ENCODE data around the gene ARHGAP22. TPM values are rescaled to one million over a fixed set of nuclear protein-coding genes. Genes with fewer than 3 reads are reported as not detected.

Gene ARHGAP22
- total RNA-seq, 1 donor from 2014 or later, result 6.2 TPM

DNA sequence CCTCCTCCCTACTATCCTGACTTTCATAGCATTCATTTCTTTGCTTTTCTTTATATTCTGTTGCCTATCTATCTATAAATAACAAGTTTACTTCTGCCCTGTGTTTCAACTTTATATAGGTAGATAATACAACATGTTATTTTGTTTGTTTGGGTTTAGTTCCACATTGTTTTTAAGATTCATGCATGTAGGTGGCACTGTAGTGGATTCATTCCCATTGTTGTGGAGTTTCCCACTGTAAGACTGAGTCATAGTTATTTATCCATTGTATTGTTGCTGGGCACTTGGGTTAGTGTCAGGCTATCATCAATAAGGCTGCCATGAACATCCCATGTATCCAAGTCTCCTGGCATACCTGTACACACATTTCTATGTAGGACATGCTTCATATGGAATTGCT lies 127.7 kb downstream of the ARHGAP22 start:
- Mint-ChIP-seq H3K27me3 (ENCODE audit: low read depth, unreplicated experiment) (peaks cover 11% of the 10 kb centered on the region), H3K4me1 (ENCODE audit: low read depth, unreplicated experiment) (no peaks in the 10 kb centered on the region), H3K27ac (ENCODE audit: unreplicated experiment) (no peak overlapping the region), H3K4me3 (ENCODE audit: unreplicated experiment) (no peak overlapping the region), H3K36me3 (ENCODE audit: low read depth, unreplicated experiment) (no peaks in the 10 kb centered on the region), H3K9me3 (ENCODE audit: unreplicated experiment) (no peaks in the 10 kb centered on the region)
- Histone ChIP-seq H3K4me2 (ENCODE audit: low read length) (no peak overlapping the region), H3K36me3 (ENCODE audit: insufficient read depth, low read length) (no peaks in the 10 kb centered on the region), H3K79me2 (ENCODE audit: insufficient read depth, low read length) (peaks cover 10% of the 10 kb centered on the region), H3K9me3 (ENCODE audit: insufficient read depth, low read depth, low read length) (no peaks in the 10 kb centered on the region), H3K27ac (ENCODE audit: low read depth, low read length) (no peak overlapping the region), H4K20me1 (ENCODE audit: insufficient read depth, low read length) (peaks cover 24% of the 10 kb centered on the region), H3K9ac (ENCODE audit: low read length) (no peak overlapping the region), H3K4me3 (ENCODE audit: insufficient read depth, low read depth, low read length) (no peak overlapping the region), H3K27me3 (ENCODE audit: insufficient read depth, low read length) (no peaks in the 10 kb centered on the region), H3K4me1 (ENCODE audit: insufficient read depth, low read length) (no peaks in the 10 kb centered on the region), H2AFZ (ENCODE audit: low read depth, low read length) (no peak overlapping the region)
- no peak for FAIRE-seq
- TF ChIP-seq, protein P1, sequence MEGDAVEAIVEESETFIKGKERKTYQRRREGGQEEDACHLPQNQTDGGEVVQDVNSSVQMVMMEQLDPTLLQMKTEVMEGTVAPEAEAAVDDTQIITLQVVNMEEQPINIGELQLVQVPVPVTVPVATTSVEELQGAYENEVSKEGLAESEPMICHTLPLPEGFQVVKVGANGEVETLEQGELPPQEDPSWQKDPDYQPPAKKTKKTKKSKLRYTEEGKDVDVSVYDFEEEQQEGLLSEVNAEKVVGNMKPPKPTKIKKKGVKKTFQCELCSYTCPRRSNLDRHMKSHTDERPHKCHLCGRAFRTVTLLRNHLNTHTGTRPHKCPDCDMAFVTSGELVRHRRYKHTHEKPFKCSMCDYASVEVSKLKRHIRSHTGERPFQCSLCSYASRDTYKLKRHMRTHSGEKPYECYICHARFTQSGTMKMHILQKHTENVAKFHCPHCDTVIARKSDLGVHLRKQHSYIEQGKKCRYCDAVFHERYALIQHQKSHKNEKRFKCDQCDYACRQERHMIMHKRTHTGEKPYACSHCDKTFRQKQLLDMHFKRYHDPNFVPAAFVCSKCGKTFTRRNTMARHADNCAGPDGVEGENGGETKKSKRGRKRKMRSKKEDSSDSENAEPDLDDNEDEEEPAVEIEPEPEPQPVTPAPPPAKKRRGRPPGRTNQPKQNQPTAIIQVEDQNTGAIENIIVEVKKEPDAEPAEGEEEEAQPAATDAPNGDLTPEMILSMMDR (IDR thresholded peaks at IDR 0.05; ENCODE audit: insufficient read depth, low read depth, low read length), result no peak
- TF ChIP-seq EZH2 (IDR thresholded peaks at IDR 0.05; ENCODE audit: insufficient read depth, low read length), result no peak
- no peak for DNase-seq (ENCODE audit: low read depth)

DNA sequence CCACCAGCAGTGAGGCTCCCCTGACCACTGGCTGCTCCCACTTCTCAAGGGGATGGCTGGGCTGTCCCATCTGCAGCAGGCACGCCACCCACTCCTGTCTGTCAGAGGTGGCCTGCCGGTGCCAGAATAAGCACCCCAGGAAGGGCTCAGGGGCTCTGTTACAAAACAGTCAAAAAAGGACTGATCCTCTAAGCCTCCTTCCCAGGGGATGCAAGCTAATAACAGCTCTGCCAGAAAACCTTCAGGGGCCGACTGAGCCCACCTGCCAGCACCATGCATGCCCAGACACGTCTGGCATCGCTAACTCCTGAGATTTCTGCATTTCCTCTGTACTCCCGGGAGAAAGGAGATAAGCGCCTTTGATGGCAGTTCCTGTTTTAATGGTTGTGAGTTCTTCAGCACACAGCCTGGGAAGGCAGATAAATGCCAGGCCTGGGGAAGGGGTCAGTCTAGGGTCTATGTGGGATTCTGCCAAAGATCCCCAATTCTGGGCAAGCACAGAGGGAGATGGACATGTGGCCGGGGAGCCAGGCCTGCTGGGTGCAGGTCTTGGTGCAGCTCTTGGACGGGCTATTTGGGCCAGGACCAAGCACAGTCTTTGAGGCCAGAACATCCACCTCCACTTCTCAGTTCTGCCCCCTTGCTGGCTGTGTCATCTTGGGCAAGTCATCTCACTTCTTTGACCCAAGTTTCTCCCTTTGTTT lies 128.4 kb downstream of the ARHGAP22 start:
- peaks cover 11% of the 10 kb centered on the region for H3K27me3 Mint-ChIP-seq (ENCODE audit: low read depth, unreplicated experiment)
- H2AFZ ChIP-seq (ENCODE audit: low read depth, low read length), result no peak overlapping the region
- no peaks in the 10 kb centered on the region for H3K9me3 ChIP-seq (ENCODE audit: insufficient read depth, low read depth, low read length)
- H4K20me1 ChIP-seq (ENCODE audit: insufficient read depth, low read length), result peaks cover 29% of the 10 kb centered on the region
- no peak overlapping the region for H3K4me2 ChIP-seq (ENCODE audit: low read length)
- H3K4me1 Mint-ChIP-seq (ENCODE audit: low read depth, unreplicated experiment), result peaks cover 3% of the 10 kb centered on the region
- H3K9ac ChIP-seq (ENCODE audit: low read length), result no peak overlapping the region
- TF ChIP-seq, protein P1 (IDR thresholded peaks at IDR 0.05; ENCODE audit: insufficient read depth, low read depth, low read length), result no peak
- no peak for TF ChIP-seq EZH2 (IDR thresholded peaks at IDR 0.05; ENCODE audit: insufficient read depth, low read length)
- no peak overlapping the region for H3K27ac Mint-ChIP-seq (ENCODE audit: unreplicated experiment)
- peaks cover 12% of the 10 kb centered on the region for H3K79me2 ChIP-seq (ENCODE audit: insufficient read depth, low read length)
- H3K36me3 Mint-ChIP-seq (ENCODE audit: low read depth, unreplicated experiment), result no peaks in the 10 kb centered on the region
- H3K4me1 ChIP-seq (ENCODE audit: insufficient read depth, low read length), result peaks cover 2% of the 10 kb centered on the region
- no peak overlapping the region for H3K27ac ChIP-seq (ENCODE audit: low read depth, low read length)
- H3K4me3 ChIP-seq (ENCODE audit: insufficient read depth, low read depth, low read length), result no peak overlapping the region
- no peaks in the 10 kb centered on the region for H3K9me3 Mint-ChIP-seq (ENCODE audit: unreplicated experiment)
- no peaks in the 10 kb centered on the region for H3K27me3 ChIP-seq (ENCODE audit: insufficient read depth, low read length)
- H3K36me3 ChIP-seq (ENCODE audit: insufficient read depth, low read length), result no peaks in the 10 kb centered on the region
- no peak for FAIRE-seq
- no peak for DNase-seq (ENCODE audit: low read depth)
- H3K4me3 Mint-ChIP-seq (ENCODE audit: unreplicated experiment), result no peak overlapping the region

DNA sequence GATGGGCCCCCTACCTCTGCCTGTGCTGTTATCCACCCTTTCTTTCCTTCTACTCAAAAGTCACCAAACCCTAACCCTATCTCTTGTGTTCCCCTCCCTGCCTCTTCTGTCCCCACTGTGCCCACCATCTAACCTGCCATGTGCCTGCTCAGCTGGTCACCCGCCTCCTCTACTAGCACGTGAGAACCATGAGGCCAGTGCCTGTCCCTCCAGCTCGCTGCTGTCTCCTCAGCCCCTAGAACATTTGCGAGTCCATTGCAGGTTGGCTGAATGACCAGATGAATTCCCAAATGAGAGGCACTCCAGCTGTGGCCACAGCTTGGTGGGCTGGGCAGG lies 129.0 kb downstream of the ARHGAP22 start:
- no peak overlapping the region for H3K27ac Mint-ChIP-seq (ENCODE audit: unreplicated experiment)
- FAIRE-seq, result no peak
- H3K4me3 Mint-ChIP-seq (ENCODE audit: unreplicated experiment), result no peak overlapping the region
- no peaks in the 10 kb centered on the region for H3K36me3 ChIP-seq (ENCODE audit: insufficient read depth, low read length)
- H3K4me1 Mint-ChIP-seq (ENCODE audit: low read depth, unreplicated experiment), result peaks cover 5% of the 10 kb centered on the region
- no peak overlapping the region for H3K4me2 ChIP-seq (ENCODE audit: low read length)
- H3K27me3 ChIP-seq (ENCODE audit: insufficient read depth, low read length), result no peaks in the 10 kb centered on the region
- no peaks in the 10 kb centered on the region for H3K9me3 Mint-ChIP-seq (ENCODE audit: unreplicated experiment)
- no peaks in the 10 kb centered on the region for H3K9me3 ChIP-seq (ENCODE audit: insufficient read depth, low read depth, low read length)
- H3K36me3 Mint-ChIP-seq (ENCODE audit: low read depth, unreplicated experiment), result no peaks in the 10 kb centered on the region
- H3K4me3 ChIP-seq (ENCODE audit: insufficient read depth, low read depth, low read length), result no peak overlapping the region
- peaks cover 11% of the 10 kb centered on the region for H3K27me3 Mint-ChIP-seq (ENCODE audit: low read depth, unreplicated experiment)
- TF ChIP-seq, protein P1 (IDR thresholded peaks at IDR 0.05; ENCODE audit: insufficient read depth, low read depth, low read length), result no peak
- no peak for TF ChIP-seq EZH2 (IDR thresholded peaks at IDR 0.05; ENCODE audit: insufficient read depth, low read length)
- H3K79me2 ChIP-seq (ENCODE audit: insufficient read depth, low read length), result peaks cover 11% of the 10 kb centered on the region
- H3K4me1 ChIP-seq (ENCODE audit: insufficient read depth, low read length), result peaks cover 6% of the 10 kb centered on the region
- no peak overlapping the region for H3K27ac ChIP-seq (ENCODE audit: low read depth, low read length)
- no peak overlapping the region for H2AFZ ChIP-seq (ENCODE audit: low read depth, low read length)
- peaks cover 32% of the 10 kb centered on the region for H4K20me1 ChIP-seq (ENCODE audit: insufficient read depth, low read length)
- DNase-seq (ENCODE audit: low read depth), result no peak
- H3K9ac ChIP-seq (ENCODE audit: low read length), result no peak overlapping the region

All from astrocyte (in vitro differentiated cells and primary cell).